HL-60/S4 treated with phorbol 12-myristate 13-acetate at 8.2 ng/mL for 4 days and 3 days (cell line): ENCODE measurements around the gene GPR158.
"Not testable (repeated sequence)": the region's sequence is repeated elsewhere in the genome, so short reads cannot be mapped to it uniquely, and the experiment has no call there.

Experiments used
- in situ Hi-C: fragments of 300-500 bp; cut with MboI; formaldehyde crosslinking; loops from 2 replicates; pipeline ENCODE4 v1.15.0; 2022; ENCODE audit warnings: low sequenced_read_pairs

GPR158 gene

GRCh38 chr10:25174461-25175230, at the start of gene GPR158:
TSS of gene GPR158 (plus strand) at chr10:25175001. CDS start at chr10:25175421, 420 bp downstream.
- in situ Hi-C loops = no loop called here

- in situ Hi-C loops = no loop called here
Observed at GRCh38 chr10:25125201-25125611, 49.6 kb upstream of the GPR158 start.

- in situ Hi-C loops = no loop called here
Observed at GRCh38 chr10:25129592-25129991, 45.2 kb upstream of the GPR158 start.

GRCh38 chr10:25130906-25131305, 43.9 kb upstream of the GPR158 start:
- in situ Hi-C loops = no loop called here

GRCh38 chr10:25142116-25142864, 32.5 kb upstream of the GPR158 start:
- in situ Hi-C loops = no loop called here

GRCh38 chr10:25157650-25158049, 17.2 kb upstream of the GPR158 start:
- in situ Hi-C loops = no loop called here

- in situ Hi-C loops = no loop called here
Observed at GRCh38 chr10:25159591-25159990, 15.2 kb upstream of the GPR158 start.

GRCh38 chr10:25162391-25162790, 12.4 kb upstream of the GPR158 start:
- in situ Hi-C loops = no loop called here

- in situ Hi-C loops = not testable (repeated sequence)
Observed at GRCh38 chr10:25163464-25163863, 11.3 kb upstream of the GPR158 start.

- in situ Hi-C loops = no loop called here
Observed at GRCh38 chr10:25169740-25170139, 5.1 kb upstream of the GPR158 start.

GRCh38 chr10:25170627-25171026, 4.2 kb upstream of the GPR158 start:
- in situ Hi-C loops = no loop called here

- in situ Hi-C loops = no loop called here
Observed at GRCh38 chr10:25175527-25176420, 973 bp downstream of the GPR158 start.

GRCh38 chr10:25176421-25176968, 1.7 kb downstream of the GPR158 start:
- in situ Hi-C loops = no loop called here

GRCh38 chr10:25177093-25177753, 2.4 kb downstream of the GPR158 start:
- in situ Hi-C loops = no loop called here

- in situ Hi-C loops = no loop called here
Observed at GRCh38 chr10:25177754-25178135, 2.9 kb downstream of the GPR158 start.

GRCh38 chr10:25178411-25178810, 3.6 kb downstream of the GPR158 start:
- in situ Hi-C loops = no loop called here

GRCh38 chr10:25180801-25181200, 6.0 kb downstream of the GPR158 start:
- in situ Hi-C loops = no loop called here

GRCh38 chr10:25182636-25183035, 7.8 kb downstream of the GPR158 start:
- in situ Hi-C loops = no loop called here

GRCh38 chr10:25191162-25191895, 16.5 kb downstream of the GPR158 start:
- in situ Hi-C loops = no loop called here

GRCh38 chr10:25198151-25198550, 23.4 kb downstream of the GPR158 start:
- in situ Hi-C loops = no loop called here
